HG03575 (cell line): ENCODE data around the gene DCDC2.
"Not testable (repeated sequence)": the region's sequence is repeated elsewhere in the genome, so short reads cannot be mapped to it uniquely, and the experiment has no call there.

ENCODE experiments used
- ATAC-seq: cut with Tn5 transposase; IDR thresholded peaks from one replicate; pipeline ENCODE4 v1.9.1; 2021; ENCODE audit not compliant: unreplicated experiment, insufficient number of reproducible peaks, low FRiP score; ENCODE audit errors: extremely low read depth

Gene DCDC2

DNA sequence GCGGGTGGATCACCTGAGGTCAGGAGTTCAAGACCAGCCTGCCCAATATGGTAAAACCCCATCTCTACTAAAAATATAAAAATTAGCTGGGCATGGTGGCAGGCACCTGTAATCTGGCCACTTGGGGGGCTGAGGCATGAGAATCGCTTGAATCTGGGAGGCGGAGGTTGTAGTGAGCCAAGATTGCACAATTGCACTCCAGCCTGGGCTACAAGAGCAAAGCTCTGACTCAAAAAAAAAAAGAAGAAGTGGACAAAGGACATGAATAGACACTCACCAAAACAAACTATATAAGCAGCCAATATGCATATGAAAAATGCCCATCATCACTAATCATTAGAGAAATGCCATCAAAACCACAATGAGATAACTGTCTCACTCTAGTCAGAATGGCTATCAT is 121.1 kb downstream of the DCDC2 start:
- ATAC-seq = not testable (repeated sequence)

DNA sequence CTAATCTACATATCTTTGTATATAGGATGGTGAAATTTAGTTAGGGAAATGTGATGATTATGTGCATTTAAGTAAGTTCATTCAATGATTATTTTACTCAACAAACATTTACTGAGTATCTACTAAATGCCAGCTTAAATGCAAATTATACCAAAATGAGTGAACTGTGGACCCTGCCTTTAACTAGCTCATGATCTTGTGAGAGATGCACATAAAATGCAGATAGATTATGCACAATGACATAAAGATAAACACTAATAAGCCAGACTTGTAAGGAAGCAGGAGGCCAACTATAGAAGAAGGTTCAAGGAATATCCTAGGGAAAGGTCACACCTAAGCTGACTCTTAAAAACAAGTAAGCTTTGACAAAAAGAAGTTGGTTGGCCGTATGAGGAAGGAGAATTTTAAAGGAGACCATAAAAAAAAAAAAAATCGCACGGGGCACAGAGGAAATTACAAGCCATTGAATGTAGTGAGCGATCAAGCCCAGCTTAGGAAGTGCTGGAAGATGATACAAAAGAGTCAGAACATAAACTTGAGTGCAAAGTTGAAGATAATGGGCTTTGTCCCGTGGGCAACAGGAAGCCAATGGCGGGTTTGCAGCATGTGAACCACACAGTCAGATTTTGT is 123.9 kb downstream of the DCDC2 start:
- no peak for ATAC-seq

DNA sequence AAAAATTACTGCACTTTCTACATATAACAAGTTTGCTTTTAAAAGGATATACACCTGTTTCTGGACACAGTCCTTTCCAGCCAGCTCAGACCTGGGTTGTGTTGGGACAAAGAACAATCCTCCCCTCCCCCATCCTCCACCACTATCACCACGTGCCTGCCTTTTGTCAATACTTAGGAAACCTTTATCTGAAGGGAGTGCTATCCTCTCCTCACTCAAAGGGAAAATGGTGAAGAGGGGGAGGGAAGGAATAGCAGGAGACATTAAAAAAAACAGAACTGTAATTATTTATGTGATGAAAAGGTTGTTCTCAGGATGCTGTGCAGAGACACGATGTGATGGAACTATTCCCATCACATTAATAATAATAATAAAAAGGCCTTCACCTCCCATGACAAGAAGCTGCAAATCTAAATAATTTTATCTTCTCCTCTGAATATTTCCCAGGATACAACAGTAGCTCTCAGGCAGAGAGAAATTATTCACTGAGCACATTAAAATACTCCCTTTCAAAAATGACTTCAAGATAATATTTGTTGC is 126.4 kb downstream of the DCDC2 start:
- no peak for ATAC-seq

DNA sequence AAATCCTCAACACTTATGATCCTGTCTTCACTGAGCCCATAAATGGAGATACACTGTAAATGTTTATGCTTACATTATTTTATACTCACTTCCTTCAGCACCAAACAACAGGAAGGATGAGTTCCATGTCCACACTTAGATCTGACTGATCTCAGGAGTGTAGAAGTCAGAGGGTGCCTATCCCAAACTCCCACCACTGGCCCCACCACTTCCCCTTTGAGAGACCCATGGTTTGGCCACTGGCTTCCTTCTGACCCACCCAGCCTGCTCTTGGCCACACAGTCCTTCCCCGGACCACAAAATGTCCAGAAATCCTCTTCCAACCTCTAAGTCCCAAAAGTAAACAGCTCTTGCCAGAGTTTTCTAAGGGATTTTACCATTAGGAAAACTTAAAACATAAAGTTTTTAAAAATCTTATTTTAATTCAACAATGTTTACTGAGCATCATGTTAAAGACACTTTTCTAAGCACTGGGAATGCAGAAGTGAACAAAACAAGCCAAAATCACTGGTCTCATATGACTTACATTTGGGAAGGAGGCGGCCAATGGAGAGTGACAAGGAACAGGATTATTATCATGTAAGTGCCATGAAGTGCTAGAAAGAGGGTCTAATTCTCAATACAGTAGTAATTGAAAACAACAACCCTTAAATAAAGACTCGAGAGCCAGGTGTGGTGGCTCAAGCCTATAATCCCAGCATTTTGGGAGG is 128.0 kb downstream of the DCDC2 start:
- ATAC-seq = no peak

DNA sequence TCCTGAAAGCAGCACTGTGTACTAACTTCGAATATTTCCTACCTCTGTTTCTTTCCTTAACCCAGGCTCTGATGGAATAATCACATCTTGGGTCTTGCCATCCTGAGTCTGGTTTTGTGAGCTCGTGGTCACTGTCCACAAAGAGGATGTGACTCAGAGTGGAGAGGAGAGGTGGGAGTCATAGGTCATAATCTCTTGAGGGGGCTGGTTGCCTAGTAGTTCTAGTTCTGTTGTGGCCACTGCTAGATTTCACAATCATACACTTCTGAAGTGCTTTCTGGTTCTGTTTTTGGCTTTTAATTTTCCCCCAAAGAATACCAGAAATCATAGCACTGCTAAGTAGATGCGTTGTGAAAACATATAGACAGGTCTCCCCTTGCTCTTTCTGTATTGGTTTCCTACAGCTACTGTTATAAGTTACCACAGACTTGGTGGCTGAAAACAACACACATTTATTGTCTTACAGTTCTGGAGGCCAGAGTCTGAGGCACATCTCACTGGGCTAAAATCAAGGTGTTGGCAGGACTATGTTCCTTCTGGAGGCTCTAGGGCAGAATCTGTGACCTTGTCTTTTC is 129.1 kb downstream of the DCDC2 start:
- ATAC-seq = no peak

DNA sequence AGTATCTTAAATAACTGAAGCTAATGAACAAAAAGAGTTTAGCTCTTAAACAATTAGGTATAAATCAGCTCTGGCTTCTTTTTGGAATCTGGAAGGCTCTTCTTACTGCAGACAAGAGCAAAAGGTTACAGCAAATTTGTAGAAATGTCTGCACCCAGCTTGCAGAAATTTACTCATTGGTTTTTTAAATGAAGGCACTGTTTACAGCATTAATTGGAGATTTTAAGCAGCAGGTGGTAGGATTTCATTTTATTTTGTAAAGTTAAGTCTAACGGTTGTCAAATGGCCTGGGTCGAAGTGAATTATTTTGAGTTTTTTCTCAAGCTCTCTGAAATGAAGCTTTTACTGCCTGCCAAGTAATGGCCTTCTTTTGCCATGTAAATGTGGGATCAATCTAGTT is 129.7 kb downstream of the DCDC2 start:
- ATAC-seq = no peak

DNA sequence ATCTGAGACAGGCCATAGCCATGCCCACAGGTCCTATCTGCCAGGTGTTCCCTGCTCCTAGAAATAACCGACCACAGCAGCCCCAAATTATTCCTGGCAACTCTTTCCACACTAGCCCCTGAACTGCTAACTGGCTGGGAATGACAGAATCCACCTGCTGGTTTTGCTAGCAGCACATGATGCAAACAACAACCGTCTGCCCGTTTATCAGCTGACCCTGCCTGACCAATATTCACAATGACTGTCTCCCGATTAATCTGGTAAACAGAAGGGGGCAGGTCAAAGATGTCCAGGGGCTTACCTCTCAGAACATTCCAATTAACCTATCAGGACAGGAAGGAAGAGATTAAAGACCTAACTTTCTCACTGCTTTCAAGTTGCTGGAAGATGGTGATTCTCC is 130.3 kb downstream of the DCDC2 start:
- ATAC-seq = no peak

DNA sequence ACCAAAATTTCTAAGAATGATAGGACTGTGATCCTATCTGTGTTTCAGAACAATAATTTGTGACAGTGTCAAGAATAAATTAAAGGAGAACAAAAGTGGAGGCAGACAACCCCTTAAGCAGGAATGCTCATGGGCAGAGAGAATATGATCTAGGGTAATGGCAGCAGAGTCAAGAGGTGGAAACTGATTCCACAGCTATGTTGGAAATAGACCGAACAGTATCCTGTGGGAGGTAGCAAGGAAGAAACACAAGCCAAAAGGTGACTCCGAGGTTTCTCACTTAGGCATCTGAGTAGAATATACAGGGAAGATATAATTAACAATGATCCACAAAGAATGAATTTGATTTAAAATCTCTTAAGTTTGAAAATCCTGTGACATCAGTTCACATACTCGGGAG is 131.3 kb downstream of the DCDC2 start:
- ATAC-seq = no peak

DNA sequence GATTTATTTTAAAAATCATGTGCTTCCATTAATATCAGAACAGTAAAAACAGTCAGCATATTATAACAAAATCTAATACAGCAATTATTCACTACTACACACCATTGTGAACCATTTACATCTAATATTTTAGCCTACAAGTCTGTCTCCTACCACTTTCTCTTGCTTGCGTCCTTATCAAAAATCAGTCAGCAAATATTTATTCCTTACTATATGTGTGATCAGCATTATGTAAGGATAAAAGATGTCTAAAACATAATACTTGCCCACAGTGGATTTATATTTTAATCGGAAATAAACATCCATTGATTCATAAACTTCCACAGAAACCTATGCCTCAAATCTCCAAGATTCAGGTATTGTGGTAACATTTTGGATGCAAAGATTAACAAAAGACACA is 132.0 kb downstream of the DCDC2 start:
- ATAC-seq = no peak

DNA sequence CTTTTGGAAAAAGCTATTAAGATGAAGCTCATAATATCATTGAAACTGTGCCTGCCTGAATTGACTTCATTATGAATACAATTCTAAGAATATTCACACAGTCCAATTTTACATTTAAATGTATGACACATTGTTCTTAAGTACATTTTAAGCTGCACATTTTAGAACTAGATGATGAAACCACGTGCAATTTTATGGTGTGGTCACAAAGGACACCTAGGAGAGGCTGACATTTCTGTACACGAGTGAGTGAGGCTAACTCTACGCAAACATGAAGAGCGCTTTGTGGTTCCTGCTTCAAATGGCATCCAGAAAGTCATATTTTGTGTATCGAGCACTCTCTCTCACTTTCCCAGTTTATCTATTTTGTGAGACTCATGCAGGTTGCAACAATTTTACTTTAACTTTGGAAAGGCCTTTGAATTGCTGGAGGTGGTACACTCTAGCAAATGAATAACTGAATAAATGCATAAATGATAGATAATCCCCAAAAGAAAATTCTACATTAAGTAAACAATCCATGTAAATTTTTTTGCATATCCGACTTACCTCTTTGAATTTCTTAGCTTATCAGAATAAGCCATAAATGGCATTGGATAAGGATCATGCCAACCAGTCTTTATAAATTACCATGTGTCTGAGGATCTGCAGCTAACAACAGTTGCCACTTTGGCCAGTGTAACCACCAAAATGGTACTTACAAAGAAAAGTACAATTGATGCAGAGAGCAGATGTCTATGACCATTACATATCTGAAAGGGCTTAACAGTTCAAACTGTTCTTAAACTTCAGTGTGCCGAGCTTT is 134.5 kb downstream of the DCDC2 start:
- ATAC-seq = no peak

DNA sequence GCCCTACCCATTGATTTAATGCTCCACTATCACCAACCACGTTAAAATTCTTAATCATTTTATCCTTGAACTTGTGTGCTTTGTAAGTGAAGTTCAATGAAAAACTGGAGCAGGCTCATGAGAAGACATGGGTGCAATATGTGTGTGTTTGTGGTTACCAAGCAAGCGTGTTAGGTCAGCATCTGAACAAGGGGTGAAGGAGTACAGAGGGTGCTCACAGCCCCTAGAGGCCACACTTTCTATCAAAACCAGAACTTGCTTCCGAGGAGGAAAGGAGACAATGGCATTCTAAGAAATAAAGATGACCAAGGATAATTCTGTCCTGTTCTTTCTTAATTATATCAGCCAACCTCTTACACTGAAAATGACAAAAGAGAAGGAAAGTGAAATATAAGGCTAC is 138.2 kb downstream of the DCDC2 start:
- ATAC-seq = no peak

DNA sequence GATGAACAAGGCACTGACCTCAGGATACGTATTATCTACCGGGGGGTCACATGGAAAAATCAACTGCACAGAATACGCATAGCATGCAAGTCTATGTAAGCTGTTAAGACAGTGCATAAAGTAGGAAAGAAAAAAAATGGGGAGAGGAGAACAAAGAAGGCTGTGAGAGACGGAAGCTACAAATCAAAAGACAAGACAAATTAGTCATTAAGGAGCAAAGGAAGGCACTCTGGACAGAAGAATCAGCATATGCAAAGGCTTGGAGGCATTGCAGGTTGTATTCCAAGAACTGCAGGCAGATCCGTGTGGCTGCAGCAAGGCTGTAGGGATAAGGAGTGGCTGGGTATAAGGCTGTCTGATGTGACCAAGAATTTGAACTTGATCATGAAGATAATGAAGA is 142.9 kb downstream of the DCDC2 start:
- ATAC-seq = no peak

DNA sequence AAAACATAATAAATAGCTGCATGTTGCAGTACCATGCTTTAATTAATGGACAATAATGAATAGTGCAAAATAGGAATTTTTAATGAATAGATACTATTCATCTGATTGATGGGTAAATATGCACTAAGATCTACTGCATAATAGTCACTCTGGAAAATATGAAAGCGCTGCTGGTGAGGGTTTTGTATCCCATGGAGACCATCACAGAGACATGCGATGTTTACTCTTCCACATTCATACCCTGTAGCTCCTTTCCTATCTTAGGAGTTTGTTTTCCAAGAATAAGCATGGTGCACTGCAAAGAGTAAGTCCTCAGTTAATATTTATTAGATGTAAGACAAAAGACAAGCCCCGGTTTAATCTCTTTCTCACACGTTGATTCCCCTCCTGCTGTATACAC is 150.4 kb downstream of the DCDC2 start:
- ATAC-seq = no peak

DNA sequence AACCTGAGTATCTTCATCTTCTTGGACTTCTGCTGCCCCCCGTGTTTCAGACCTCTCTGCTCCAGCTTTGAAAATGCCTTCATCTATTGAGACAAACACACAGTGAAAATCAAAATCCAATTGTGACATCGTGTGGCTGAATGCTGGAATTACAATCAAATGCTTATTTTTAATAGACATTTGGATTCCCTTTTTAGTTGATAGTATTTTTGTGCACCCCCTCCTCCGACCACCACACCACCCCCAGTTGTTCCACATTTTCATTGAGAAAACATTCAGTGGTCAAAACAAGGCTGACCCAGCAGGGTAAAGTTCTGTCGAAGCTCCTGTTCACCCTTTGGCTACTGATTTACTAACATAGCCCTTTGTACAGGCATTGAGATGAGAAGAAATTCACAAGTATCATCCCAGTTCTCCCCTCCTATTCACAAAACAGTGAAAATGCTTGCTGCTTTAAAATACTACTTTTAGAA is 152.8 kb downstream of the DCDC2 start:
- ATAC-seq = peak; percentile 59

DNA sequence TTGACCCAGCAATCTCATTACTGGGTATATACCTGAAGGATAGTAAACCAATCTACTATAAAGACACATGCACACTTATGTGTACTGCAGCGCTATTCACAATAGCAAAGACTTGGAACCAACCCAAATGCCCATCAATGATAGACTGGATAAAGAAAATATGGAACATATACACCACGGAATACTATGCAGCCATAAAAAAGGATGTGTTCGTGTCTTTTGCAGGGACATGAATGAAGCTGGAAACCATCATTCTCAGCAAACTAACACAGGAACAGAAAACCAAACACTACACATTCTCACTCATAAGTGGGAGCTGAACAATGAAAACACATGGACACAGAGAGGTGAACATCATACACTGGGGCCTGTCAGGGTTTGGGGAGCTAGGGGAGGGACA is 153.7 kb downstream of the DCDC2 start:
- ATAC-seq = not testable (repeated sequence)

DNA sequence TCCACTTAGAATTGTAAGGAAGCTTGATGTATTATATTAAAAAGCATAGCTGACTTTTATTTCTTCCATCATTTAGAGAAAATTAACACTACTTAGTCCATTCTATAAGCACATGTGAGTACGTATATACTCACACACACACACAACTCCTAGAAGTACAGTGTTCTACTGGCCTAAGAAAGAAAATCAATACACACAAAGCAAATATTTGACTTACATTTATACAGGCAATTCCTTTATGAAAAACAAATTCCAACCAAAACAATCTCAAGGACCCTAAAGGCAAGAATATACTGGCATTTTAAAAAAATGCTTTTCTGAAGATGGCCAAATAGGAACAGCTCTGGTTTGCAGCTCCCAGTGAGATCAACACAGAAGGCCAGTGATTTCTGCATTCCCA is 160.0 kb downstream of the DCDC2 start:
- no peak for ATAC-seq

DNA sequence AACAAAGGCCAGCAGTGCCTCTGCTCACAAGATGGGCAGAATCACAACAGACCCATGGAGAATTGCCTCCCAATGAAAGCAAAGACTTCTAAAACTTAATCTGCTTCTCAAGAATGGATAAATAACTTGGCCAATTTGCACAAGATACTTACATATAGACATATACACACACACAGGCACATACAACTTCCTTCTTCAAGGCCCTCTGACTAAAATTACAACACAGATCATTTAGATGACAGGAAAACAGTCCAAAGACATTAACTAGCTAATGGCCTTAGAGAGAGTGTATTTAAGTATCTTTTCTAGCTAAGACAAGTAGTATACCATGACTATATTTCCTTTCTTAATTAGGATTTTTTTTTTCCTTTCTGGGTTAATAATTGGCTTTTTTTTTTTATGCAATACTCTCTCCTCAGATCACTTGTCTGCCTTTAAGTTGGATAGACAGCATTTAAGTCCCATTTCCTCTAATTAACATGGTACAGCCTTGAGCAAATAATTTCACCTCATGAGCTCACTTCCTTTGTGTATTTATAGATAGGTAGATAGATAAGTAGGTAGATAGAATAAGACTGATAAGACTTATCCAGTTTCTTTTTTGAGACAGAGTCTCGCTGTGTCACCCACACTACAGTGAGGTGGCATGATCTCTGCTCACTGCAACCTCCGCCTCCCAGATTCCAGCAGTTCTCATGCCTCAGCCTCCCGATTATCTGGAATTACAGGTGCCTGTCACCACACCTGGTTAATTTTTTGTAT is 161.8 kb downstream of the DCDC2 start:
- ATAC-seq = no peak

DNA sequence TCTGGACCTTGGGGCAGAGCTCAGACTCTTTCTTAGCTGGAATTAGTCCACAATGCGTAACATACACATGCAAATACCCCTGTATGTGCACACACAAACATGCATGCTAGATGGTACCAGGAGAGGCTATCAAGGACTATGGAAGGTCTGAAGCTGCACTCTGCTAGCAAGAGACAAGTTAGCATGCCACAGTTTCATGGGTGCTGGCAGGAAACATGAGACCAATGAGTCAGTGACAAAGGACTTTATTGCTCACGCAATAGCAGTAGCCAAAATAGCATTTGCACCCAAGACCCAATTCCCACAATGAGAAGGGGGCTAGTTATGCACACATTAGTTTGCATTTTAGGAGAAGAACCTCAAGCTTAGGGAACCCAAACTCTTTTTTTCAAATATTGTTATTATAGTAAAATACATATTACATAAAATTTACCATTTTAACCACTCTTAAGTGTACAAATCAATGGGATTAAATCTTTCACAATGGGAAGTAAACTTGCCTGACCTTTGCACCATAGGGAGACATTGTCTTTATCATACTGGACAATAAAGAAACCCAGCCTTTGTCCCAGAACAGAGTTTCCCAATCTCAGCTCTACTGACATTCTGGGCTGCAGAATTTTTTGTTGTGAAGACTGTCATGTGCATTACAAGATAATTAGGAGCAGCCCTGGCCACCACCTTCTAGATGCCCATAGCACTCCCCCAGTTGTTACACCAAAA is 162.7 kb downstream of the DCDC2 start:
- ATAC-seq = no peak
